Measurements from ENCODE around the gene GBF1. TPM values are rescaled to one million over a fixed set of nuclear protein-coding genes. Genes with fewer than 3 reads are reported as not detected.

The GBF1 gene
- total and polyA plus RNA-seq, 2 of the 13 experiments (the other 11 are each of a cell fraction or from before 2014, with no cell fraction given): 17.1 to 21.9 TPM

DNA sequence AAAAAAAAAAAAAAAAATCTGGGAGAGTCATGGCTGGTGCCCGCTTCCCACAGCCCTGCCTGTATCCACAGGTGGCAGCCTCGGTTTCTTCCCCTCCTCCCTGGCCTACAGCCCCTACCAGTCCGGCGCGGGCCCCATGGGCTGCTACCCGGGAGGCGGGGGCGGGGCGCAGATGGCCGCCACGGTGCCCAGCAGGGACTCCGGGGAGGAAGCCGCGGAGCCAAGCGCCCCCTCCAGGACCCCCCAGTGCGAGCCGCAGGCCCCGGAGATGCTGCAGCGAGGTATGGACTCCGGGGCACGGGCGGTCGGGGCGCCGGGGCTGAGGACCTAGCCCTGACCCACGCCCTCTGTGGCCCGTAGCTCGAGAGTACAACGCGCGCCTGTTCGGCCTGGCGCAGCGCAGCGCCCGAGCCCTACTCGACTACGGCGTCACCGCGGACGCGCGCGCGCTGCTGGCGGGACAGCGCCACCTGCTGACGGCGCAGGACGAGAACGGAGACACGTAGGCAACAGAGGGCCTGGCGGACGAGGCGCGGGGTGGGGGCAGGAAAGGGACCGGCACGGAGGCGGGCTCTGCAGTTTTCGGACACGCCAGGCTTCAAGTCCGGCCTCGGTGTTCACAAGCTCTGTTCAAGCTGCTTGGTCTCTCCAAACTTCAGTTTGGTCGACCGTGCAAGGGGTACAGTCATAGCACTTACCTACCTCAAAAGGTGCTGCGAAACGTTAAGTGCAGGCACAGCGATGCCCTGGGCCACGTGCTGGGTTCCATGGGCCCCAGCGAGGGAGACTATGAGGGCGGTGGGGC is 154.1 kb downstream of the GBF1 start (continued):
- TF ChIP-seq, protein P1, sequence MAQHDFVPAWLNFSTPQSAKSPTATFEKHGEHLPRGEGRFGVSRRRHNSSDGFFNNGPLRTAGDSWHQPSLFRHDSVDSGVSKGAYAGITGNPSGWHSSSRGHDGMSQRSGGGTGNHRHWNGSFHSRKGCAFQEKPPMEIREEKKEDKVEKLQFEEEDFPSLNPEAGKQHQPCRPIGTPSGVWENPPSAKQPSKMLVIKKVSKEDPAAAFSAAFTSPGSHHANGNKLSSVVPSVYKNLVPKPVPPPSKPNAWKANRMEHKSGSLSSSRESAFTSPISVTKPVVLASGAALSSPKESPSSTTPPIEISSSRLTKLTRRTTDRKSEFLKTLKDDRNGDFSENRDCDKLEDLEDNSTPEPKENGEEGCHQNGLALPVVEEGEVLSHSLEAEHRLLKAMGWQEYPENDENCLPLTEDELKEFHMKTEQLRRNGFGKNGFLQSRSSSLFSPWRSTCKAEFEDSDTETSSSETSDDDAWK (CRISPR knock-in tag; IDR thresholded peaks at IDR 0.05): no peak
- TF ChIP-seq ZNF569 (CRISPR knock-in tag; IDR thresholded peaks at IDR 0.05; ENCODE audit: borderline replicate concordance) (no peak), SMARCE1 (IDR thresholded peaks at IDR 0.05; ENCODE audit: borderline replicate concordance) (no peak), ZNF839 (CRISPR knock-in tag; IDR thresholded peaks at IDR 0.05; ENCODE audit: borderline replicate concordance) (no peak), NFE2L1 (CRISPR knock-in tag; IDR thresholded peaks at IDR 0.05; ENCODE audit: borderline replicate concordance) (no peak), SP2 (CRISPR knock-in tag; IDR thresholded peaks at IDR 0.05) (no peak; the same call in 1 of the 2 replicates), MTA3 (CRISPR knock-in tag; IDR thresholded peaks at IDR 0.05) (no peak), RELA (CRISPR knock-in tag; IDR thresholded peaks at IDR 0.05) (peak; percentile 72; the same call in 1 of the 2 replicates), LBX2 (CRISPR knock-in tag; IDR thresholded peaks at IDR 0.05; ENCODE audit: borderline replicate concordance) (0 out of 2 replicates have a peak, but pooled peaks have one; percentile 79), ZBTB7A (CRISPR knock-in tag; IDR thresholded peaks at IDR 0.05) (no peak), REXO4 (CRISPR knock-in tag; IDR thresholded peaks at IDR 0.05; ENCODE audit: borderline replicate concordance) (no peak), ZNF441 (CRISPR knock-in tag; IDR thresholded peaks at IDR 0.05; ENCODE audit: borderline replicate concordance) (no peak; the same call in 1 of the 2 replicates), REST (IDR thresholded peaks at IDR 0.05; ENCODE audit: borderline replicate concordance in 1 of 2, low read depth in 1 of 2, low read length in 2 of 2) (no peak; a peak in 1 of 4 replicates), ZNF775 (CRISPR knock-in tag; IDR thresholded peaks at IDR 0.05; ENCODE audit: borderline replicate concordance) (no peak), ZNF282 (IDR thresholded peaks at IDR 0.05; ENCODE audit: partially characterized antibody) (no peak), MTF1 (CRISPR knock-in tag; IDR thresholded peaks at IDR 0.05) (no peak)
- TF ChIP-seq, protein P2, sequence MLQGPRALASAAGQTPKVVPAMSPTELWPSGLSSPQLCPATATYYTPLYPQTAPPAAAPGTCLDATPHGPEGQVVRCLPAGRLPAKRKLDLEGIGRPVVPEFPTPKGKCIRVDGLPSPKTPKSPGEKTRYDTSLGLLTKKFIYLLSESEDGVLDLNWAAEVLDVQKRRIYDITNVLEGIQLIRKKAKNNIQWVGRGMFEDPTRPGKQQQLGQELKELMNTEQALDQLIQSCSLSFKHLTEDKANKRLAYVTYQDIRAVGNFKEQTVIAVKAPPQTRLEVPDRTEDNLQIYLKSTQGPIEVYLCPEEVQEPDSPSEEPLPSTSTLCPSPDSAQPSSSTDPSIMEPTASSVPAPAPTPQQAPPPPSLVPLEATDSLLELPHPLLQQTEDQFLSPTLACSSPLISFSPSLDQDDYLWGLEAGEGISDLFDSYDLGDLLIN (CRISPR knock-in tag; IDR thresholded peaks at IDR 0.05; ENCODE audit: borderline replicate concordance): no peak
